Measurements from ENCODE around the gene DAZAP1.
A peak's percentile ranks its signal among the peaks of the same experiment; 100 is the strongest.

DAZAP1 gene

DNA sequence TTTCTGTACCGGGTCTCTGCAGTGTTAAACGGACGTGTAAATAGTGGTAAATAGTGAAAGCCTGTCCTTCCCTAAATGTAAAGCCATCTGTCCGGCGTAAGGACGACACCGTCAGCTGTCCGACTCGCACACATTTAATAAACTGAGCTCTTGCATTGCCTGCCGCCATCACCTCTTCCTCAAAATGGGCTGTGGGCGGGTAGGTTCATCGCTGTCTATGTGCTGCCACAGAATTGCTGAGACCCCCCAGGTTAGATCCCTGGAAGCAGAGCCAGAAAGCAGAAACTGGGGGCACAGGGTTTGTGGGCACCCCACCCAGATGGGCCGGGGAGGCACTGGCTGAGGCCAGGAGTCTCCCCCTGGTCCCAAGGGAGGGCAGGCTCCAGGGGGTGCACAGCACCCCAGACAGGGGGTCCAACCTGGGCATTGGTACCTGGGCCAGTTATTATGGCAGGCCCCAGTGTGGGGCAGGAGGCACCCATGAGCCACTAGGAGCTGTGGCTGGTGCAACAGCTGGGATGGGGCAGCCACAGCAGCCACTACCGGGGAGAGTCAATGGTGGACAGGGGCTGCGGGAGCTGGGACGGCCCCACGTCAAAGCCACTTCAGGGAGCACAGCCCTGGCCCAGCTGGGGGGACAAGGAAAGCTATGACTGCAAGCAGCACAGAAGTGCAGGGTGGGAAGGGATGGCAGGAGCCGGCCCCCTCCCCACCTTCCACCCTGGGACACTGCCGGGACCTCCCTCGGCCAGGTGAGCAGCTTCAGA lies 65.9 kb downstream of the DAZAP1 start:
- no peak overlapping the region for H3K27ac ChIP-seq (replicated peaks; ENCODE audit: low read length)
- DNase-seq (ENCODE audit: low spot score): no peak

DNA sequence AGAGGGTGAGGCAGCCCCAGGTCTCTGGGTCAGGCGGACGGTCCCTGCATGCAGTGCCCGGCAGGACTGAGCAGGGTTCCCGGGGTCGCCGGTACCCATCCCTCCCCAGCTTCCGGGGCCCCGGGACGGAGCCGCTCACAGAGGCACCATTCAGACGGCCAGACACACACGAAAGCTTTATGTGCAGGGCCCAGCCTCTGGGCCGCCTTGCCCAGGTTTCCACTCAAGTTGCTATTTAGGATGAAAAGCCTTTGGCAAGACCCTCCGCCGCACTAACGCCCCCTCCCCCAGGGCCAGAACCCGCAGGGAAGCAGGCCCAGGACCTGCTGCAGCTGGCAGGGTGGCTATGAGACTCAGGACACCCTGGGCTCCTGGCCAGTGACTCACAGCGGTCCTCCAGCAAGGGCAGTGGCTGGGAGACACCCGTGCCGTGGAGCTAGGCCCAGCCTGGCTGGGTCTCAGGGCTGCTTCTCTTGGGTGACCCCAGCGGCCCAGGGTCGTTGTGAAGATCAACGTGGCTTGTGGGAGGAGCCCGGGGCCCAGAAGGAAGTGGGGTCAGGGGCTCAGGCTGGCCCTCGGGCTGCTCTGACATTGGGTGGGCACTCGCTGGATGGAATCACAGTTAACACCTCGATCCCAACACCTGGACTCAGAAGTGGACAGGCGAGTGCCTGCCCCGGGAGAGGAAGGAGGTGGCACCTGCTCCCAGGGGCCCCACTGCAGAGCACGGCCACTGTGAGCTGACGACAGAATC lies 66.8 kb downstream of the DAZAP1 start:
- Histone ChIP-seq H2AK5ac (ENCODE audit: low read depth, low read length) (no peak overlapping the region), H3K4ac (ENCODE audit: low read length) (no peak overlapping the region), H2BK12ac (ENCODE audit: low read length) (no peak overlapping the region), H3K4me2 (ENCODE audit: insufficient read depth, low read length, poor library complexity, severe bottlenecking) (no peak overlapping the region), H3K79me1 (ENCODE audit: low read depth, low read length) (peaks cover 26% of the 10 kb centered on the region), H2BK120ac (ENCODE audit: low read depth, low read length) (no peak overlapping the region), H3K4me3 (ENCODE audit: low read length in 2 of 2) (peak overlapping the region in 1 of 2 donors; percentile 37), H3K18ac (ENCODE audit: low read length) (no peak overlapping the region), H2BK5ac (ENCODE audit: low read length) (no peak overlapping the region), H3K14ac (ENCODE audit: low read length) (no peak overlapping the region), H3K36me3 (replicated peaks in 1 of 2; ENCODE audit: control insufficient read depth in 2 of 2, insufficient read depth in 2 of 2, low read length in 2 of 2) (peaks cover 2 to 38% of the 10 kb centered on the region in 2 donors), H3K27me3 (ENCODE audit: control insufficient read depth in 3 of 3, insufficient read depth in 3 of 3, low read depth in 1 of 3, low read length in 3 of 3) (peaks cover 0 to 26% (median 8%) of the 10 kb centered on the region in 3 experiments), H3K9ac (ENCODE audit: low read depth, low read length, poor library complexity) (no peak overlapping the region), H3K4me1 (ENCODE audit: control insufficient read depth in 2 of 2, insufficient read depth in 1 of 2, low read depth in 1 of 2, low read length in 2 of 2) (peaks cover 10 to 21% of the 10 kb centered on the region in 2 donors), H3K23ac (ENCODE audit: low read depth, low read length, poor library complexity) (no peak overlapping the region), H4K8ac (ENCODE audit: low read depth, low read length) (no peak overlapping the region), H3K9me3 (replicated peaks in 1 of 2; ENCODE audit: control insufficient read depth in 2 of 2, insufficient read depth in 1 of 2, low read depth in 1 of 2, low read length in 2 of 2) (no peaks in the 10 kb centered on the region), H3K27ac (replicated peaks; ENCODE audit: low read length) (no peak overlapping the region), H4K91ac (ENCODE audit: low read depth, low read length, poor library complexity) (no peak overlapping the region), H2BK15ac (ENCODE audit: low read length) (no peak overlapping the region), H2AFZ (ENCODE audit: low read length) (no peak overlapping the region)
- no peak for DNase-seq (ENCODE audit: low spot score)
- WGBS, 2 donors (ENCODE audit: extremely low coverage in 2 of 2, insufficient read length in 2 of 2, insufficient replicate concordance in 1 of 2): no CpG with 5 or more reads among the region's 31 CpGs

More for the DNA sequence above, 65.9 kb downstream of the DAZAP1 start:
- Histone ChIP-seq H3K9ac (ENCODE audit: low read depth, low read length, poor library complexity) (peak overlapping the region; percentile 30), H3K23ac (ENCODE audit: low read depth, low read length, poor library complexity) (peak overlapping the region; percentile 83), H2AK5ac (ENCODE audit: low read depth, low read length) (peak overlapping the region; percentile 34), H2BK120ac (ENCODE audit: low read depth, low read length) (no peak overlapping the region), H3K36me3 (replicated peaks in 1 of 2; ENCODE audit: control insufficient read depth in 2 of 2, insufficient read depth in 2 of 2, low read length in 2 of 2) (peaks cover 2 to 41% of the 10 kb centered on the region in 2 donors), H2BK5ac (ENCODE audit: low read length) (no peak overlapping the region), H3K14ac (ENCODE audit: low read length) (peak overlapping the region; percentile 96), H3K79me1 (ENCODE audit: low read depth, low read length) (peaks cover 22% of the 10 kb centered on the region), H3K18ac (ENCODE audit: low read length) (peak overlapping the region; percentile 18), H2BK12ac (ENCODE audit: low read length) (no peak overlapping the region), H3K4me1 (ENCODE audit: control insufficient read depth in 2 of 2, insufficient read depth in 1 of 2, low read depth in 1 of 2, low read length in 2 of 2) (peaks cover 7 to 21% of the 10 kb centered on the region in 2 donors), H3K27me3 (ENCODE audit: control insufficient read depth in 3 of 3, insufficient read depth in 3 of 3, low read depth in 1 of 3, low read length in 3 of 3) (peaks cover 0 to 35% (median 17%) of the 10 kb centered on the region in 3 experiments), H2AFZ (ENCODE audit: low read length) (no peak overlapping the region), H3K4me3 (ENCODE audit: low read length in 2 of 2) (no peak overlapping the region), H4K91ac (ENCODE audit: low read depth, low read length, poor library complexity) (no peak overlapping the region), H3K4ac (ENCODE audit: low read length) (no peak overlapping the region), H3K9me3 (replicated peaks in 1 of 2; ENCODE audit: control insufficient read depth in 2 of 2, insufficient read depth in 1 of 2, low read depth in 1 of 2, low read length in 2 of 2) (peaks cover 0 to 3% of the 10 kb centered on the region in 2 donors), H3K4me2 (ENCODE audit: insufficient read depth, low read length, poor library complexity, severe bottlenecking) (no peak overlapping the region), H4K8ac (ENCODE audit: low read depth, low read length) (no peak overlapping the region), H2BK15ac (ENCODE audit: low read length) (peak overlapping the region; percentile 56)
- no CpG with 5 or more reads among the region's 20 CpGs for WGBS, 2 donors (ENCODE audit: extremely low coverage in 2 of 2, insufficient read length in 2 of 2, insufficient replicate concordance in 1 of 2)

- no peak overlapping the region for H4K91ac ChIP-seq (ENCODE audit: low read depth, low read length, poor library complexity)
- peaks cover 2 to 38% of the 10 kb centered on the region in 2 donors for H3K36me3 ChIP-seq (replicated peaks in 1 of 2; ENCODE audit: control insufficient read depth in 2 of 2, insufficient read depth in 2 of 2, low read length in 2 of 2)
- WGBS, 2 donors (ENCODE audit: extremely low coverage in 2 of 2, insufficient read length in 2 of 2, insufficient replicate concordance in 1 of 2): no CpG with 5 or more reads among the region's 26 CpGs
- H3K23ac ChIP-seq (ENCODE audit: low read depth, low read length, poor library complexity): no peak overlapping the region
- H3K4ac ChIP-seq (ENCODE audit: low read length): no peak overlapping the region
- no peak overlapping the region for H3K14ac ChIP-seq (ENCODE audit: low read length)
- H3K9me3 ChIP-seq (replicated peaks in 1 of 2; ENCODE audit: control insufficient read depth in 2 of 2, insufficient read depth in 1 of 2, low read depth in 1 of 2, low read length in 2 of 2): no peaks in the 10 kb centered on the region
- H2BK5ac ChIP-seq (ENCODE audit: low read length): no peak overlapping the region
- no peak overlapping the region for H3K18ac ChIP-seq (ENCODE audit: low read length)
- no peak overlapping the region for H3K9ac ChIP-seq (ENCODE audit: low read depth, low read length, poor library complexity)
- peaks cover 22% of the 10 kb centered on the region for H3K79me1 ChIP-seq (ENCODE audit: low read depth, low read length)
- no peak overlapping the region for H3K4me2 ChIP-seq (ENCODE audit: insufficient read depth, low read length, poor library complexity, severe bottlenecking)
- H3K4me3 ChIP-seq (ENCODE audit: low read length in 2 of 2): no peak overlapping the region
- no peak overlapping the region for H4K8ac ChIP-seq (ENCODE audit: low read depth, low read length)
- H3K27ac ChIP-seq (replicated peaks; ENCODE audit: low read length): no peak overlapping the region
- H2BK12ac ChIP-seq (ENCODE audit: low read length): no peak overlapping the region
- DNase-seq (ENCODE audit: low spot score): no peak
- H3K4me1 ChIP-seq (ENCODE audit: control insufficient read depth in 2 of 2, insufficient read depth in 1 of 2, low read depth in 1 of 2, low read length in 2 of 2): peaks cover 10 to 17% of the 10 kb centered on the region in 2 donors
- peaks cover 0 to 19% (median 2%) of the 10 kb centered on the region in 3 experiments for H3K27me3 ChIP-seq (ENCODE audit: control insufficient read depth in 3 of 3, insufficient read depth in 3 of 3, low read depth in 1 of 3, low read length in 3 of 3)
- H2BK120ac ChIP-seq (ENCODE audit: low read depth, low read length): no peak overlapping the region
- H2BK15ac ChIP-seq (ENCODE audit: low read length): no peak overlapping the region
- H2AK5ac ChIP-seq (ENCODE audit: low read depth, low read length): no peak overlapping the region
- H2AFZ ChIP-seq (ENCODE audit: low read length): no peak overlapping the region
These were observed 67.5 kb downstream of the DAZAP1 start for GRCh38 chr19:1474765-1475351.
